NCI-H2171 treated with DMSO at 0.1 percent for 48 hours (cell line): ENCODE results near the gene ASXL1.
A peak's percentile ranks its signal among the peaks of the same experiment; 100 is the strongest.

ENCODE experiments used
- DNase-seq: peaks from one replicate; lab custom pipeline; 2025; lab: John Stamatoyannopoulos, UW

Gene ASXL1

DNA sequence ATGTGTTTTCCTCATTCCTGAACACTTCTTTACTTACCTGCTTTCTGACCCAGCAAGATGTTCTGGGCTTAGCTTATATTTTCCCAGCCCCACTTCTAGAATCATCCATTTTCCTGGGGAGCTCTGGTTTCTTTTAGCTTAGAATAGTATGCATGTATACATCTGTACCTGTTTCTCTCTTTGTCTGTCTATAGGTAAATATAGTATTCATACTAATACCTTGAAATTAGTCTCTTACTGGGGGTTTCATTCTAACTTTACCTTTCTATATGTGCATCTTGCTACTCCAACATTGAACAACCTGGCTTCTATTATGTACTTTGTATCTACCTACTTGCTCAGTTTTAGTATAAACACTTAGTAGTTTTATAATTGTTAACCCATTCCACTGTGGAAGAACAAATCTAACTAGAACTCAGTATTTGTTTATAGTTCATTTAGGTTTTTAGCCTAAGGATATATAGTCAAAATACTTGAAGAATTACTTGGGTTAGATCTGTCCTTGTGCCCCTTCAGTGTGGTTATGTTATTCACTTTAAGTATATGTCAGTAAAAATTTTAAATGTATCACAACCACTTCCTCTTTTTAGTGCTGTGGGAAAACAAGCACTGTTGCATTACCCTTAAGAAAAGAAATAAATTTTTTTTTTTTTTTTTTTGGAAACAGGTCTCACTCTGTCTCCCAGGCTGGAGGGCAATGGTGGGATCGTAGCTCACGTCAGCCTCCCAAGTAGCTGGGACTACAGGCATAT lies 54.0 kb downstream of the ASXL1 start:
- no peak for DNase-seq

GRCh38 chr20:32415494-32415893 lies 57.4 kb downstream of the ASXL1 start:
- DNase-seq: no peak

DNA sequence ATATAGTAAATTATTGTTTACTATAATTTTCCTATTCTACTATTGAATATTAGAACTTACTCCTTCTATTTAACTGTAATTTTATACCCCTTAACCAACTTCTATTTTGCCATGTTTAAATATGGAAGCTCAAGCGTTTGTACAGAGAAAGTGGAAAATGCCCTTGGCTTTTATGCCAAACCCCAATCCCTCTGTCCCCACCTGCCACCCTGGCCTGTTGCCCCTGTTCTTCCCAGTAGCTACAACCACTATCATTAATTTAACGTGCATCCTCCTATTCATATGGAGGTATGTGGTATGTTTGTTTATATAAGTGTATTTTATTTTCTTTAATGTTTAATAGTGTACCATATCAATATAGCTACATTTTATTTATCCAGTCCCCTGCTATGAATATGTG lies 58.1 kb downstream of the ASXL1 start:
- no peak for DNase-seq

- no peak for DNase-seq
Observed at GRCh38 chr20:32418376-32418775, 60.2 kb downstream of the ASXL1 start.

DNA sequence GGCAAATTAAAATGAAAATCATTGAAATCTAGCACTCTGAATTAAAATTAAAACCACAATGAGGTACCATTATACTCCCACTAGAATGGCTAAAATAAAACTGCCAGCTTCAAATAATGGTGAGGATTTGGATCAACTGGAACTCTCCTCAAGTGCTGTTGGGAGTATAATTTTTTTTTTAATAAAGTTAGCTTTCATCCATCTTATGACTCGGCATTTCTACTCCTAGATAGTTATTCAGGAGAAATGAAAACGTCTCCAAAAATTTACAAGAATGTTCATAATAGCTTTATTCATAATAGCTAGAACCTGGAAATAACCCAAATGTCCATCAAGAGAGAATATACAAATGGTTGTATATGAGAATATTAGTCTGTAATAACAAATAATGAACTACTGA lies 63.2 kb downstream of the ASXL1 start:
- DNase-seq: no peak

- no peak for DNase-seq
Observed at GRCh38 chr20:32427996-32428395, 69.9 kb downstream of the ASXL1 start.

GRCh38 chr20:32429343-32429742 lies 71.2 kb downstream of the ASXL1 start:
- no peak for DNase-seq

GRCh38 chr20:32429745-32430360 lies 71.7 kb downstream of the ASXL1 start:
- DNase-seq: no peak

DNA sequence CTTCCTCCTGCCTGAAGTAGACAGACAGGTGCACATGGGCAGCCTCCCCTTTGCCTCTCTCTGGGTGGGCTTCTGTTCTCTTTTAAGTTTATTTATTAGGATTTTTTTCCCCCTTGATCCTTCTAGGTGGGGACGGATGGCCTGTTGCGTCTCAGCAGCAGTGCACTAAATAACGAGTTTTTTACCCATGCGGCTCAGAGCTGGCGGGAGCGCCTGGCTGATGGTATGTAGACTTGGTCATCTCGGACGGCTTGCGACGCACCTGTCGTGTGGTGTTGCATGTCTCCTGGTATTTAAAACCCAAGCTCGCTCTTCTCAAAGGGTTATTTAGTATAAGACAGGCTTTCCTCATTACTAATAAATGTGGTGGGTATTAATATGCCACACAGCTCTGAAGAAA lies 73.3 kb downstream of the ASXL1 start:
- DNase-seq: no peak

DNA sequence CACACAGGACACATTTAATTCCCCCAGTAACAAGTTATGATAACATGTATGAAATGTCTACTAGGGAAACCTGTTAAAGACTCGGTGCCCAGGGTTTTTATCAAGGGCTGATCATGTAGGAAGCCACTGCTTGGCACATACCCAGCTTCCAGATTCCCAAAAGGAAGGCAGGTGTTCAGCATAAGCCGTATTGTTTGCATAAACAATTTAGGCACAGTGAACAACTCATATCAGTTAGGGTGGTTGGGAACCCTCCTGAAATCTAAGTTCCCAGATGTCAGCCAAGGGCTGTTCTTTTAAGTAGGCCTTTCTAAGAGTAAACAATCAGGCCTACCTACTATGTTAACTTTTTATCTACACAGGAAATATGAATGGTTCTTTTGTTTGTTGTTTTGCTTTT lies 74.1 kb downstream of the ASXL1 start:
- DNase-seq: peak; percentile 74

DNA sequence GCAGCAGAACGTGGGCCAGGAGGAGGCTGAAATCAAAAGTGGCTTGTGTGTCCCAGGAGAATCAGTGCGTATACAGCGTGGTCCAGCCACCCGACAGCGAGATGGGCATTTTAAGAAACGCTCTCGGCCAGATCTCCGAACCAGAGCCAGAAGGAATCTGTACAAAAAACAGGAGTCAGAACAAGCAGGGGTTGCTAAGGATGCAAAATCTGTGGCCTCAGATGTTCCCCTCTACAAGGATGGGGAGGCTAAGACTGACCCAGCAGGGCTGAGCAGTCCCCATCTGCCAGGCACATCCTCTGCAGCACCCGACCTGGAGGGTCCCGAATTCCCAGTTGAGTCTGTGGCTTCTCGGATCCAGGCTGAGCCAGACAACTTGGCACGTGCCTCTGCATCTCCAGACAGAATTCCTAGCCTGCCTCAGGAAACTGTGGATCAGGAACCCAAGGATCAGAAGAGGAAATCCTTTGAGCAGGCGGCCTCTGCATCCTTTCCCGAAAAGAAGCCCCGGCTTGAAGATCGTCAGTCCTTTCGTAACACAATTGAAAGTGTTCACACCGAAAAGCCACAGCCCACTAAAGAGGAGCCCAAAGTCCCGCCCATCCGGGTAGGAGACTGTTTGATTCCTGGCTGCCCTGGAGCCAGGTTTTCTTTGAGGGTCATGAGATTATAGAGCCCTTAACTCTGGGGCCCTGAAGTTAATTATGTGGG lies 75.3 kb downstream of the ASXL1 start:
- no peak for DNase-seq

- DNase-seq: no peak
Observed at GRCh38 chr20:32434434-32434833, 76.3 kb downstream of the ASXL1 start.

DNA sequence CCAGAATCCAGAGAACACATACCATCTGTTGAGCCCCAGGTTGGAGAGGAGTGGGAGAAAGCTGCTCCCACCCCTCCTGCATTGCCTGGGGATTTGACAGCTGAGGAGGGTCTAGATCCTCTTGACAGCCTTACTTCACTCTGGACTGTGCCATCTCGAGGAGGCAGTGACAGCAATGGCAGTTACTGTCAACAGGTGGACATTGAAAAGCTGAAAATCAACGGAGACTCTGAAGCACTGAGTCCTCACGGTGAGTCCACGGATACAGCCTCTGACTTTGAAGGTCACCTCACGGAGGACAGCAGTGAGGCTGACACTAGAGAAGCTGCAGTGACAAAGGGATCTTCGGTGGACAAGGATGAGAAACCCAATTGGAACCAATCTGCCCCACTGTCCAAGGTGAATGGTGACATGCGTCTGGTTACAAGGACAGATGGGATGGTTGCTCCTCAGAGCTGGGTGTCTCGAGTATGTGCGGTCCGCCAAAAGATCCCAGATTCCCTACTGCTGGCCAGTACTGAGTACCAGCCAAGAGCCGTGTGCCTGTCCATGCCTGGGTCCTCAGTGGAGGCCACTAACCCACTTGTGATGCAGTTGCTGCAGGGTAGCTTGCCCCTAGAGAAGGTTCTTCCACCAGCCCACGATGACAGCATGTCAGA lies 77.4 kb downstream of the ASXL1 start:
- no peak for DNase-seq

GRCh38 chr20:32436142-32436861 lies 78.2 kb downstream of the ASXL1 start:
- DNase-seq: no peak

GRCh38 chr20:32436968-32437367 lies 78.8 kb downstream of the ASXL1 start:
- no peak for DNase-seq

GRCh38 chr20:32437391-32438074 lies 79.4 kb downstream of the ASXL1 start:
- DNase-seq: no peak

DNA sequence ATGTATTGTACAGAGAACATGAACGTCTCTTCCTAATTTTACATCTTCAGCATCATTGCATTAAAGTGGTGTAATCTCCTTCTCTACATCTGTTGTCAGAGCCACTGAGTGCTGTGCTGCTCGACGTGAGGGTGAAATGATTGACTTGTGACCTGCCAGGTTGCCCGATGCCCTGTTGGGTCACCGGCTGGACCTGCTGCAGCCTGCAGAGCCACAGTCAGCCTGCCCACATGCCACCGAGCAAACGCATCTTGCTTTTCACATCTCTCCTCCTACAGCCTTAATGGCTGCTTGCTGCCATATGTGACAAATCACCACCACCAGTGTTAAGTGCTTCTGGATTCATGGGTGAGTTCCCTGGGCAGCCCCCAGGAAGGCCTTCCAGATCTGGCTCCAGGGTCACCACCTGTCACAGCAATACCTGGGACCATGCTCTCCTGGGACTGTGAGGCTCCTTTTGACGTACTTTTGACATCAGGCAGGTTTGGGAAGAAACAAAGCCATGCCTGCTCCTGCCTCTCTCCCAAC lies 80.3 kb downstream of the ASXL1 start:
- DNase-seq: peak; percentile 60

DNA sequence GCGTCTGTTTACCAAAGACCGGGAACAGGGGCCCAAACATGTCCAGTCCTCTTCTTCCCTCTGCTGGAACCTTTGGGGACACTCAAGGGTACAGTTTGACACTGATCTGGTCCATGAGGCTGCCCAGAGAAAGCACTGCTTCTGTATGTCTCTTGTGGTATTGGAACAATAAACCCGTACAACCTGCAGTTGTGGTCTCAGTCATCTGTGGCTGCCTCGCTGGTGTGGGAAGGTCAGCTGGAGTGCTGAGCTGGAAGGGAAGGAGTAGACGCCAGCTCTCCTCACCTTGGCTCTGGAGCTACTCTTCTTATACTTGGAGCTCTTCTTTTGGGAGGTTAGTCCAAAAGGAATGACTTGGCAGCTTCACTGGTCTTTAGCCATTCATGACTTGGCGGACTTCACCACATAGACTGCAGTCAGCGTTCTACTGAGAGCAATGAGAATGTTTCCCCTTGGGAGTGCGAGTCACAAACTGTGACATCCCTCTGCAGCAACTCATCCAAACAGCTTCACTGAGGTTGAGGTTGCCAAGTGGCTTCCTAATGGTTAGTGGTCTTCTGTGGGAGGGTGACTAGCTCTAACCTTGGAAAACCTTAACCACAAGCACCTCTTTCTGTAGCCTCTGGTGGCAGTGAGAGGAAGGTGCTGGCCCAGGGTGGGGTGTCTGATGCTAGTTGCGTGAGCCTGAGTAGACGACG lies 81.2 kb downstream of the ASXL1 start:
- DNase-seq: no peak

DNA sequence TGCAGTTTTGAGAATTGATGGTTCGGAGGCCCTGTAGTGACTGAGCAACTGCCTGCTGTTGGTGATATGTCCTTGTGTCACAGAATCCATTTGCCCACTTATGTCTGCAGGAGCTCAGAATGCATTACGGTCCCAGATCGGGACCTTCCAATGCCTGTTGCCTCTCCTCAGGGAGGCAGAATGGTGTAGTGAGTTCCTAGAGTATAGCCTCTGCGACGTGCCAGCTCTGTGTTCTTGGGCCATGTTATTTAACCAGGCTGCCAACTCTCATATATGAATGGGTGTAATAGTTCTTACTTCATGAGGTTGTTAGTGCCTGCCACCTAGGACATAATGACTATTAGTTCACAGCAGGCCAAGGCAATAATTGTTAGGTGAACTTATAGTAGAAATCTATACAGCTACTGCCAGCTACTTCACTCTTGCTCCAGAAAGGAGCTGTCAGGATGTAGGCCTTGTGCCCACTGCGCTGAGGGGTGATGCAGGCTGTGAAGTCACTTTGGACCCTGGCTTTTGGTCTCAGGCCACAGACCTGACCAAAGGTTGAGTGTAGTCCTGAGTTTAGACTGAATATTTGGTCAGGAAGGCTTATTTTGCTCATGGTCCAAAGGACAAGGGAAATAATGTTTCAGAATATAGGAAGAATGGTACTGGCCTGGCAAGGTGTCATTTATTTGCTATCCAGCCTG lies 82.1 kb downstream of the ASXL1 start:
- DNase-seq: no peak

- no peak for DNase-seq
Observed at GRCh38 chr20:32440758-32441078, 82.6 kb downstream of the ASXL1 start.
